Neuronal stem cell (in vitro differentiated cells): ENCODE data around the gene MAPK7.

Experiments
- DNase-seq: peaks from one replicate; pipeline ENCODE4 v3.0.0-alpha.2; 2013; ENCODE audit warnings: low spot score
- H2AFZ ChIP-seq: one replicate; pipeline ENCODE4 v1.6.1; 2013; ENCODE audit warnings: mild to moderate bottlenecking, low read length, inconsistent platforms
- H2AK5ac ChIP-seq: 2 replicates; pipeline ENCODE4 v1.6.1; 2013; ENCODE audit warnings: low read depth, mild to moderate bottlenecking, inconsistent platforms, low read length, moderate library complexity, mixed read lengths
- H2BK120ac ChIP-seq: 2 replicates; pipeline ENCODE4 v1.6.1; 2013; ENCODE audit warnings: low read depth, mild to moderate bottlenecking, inconsistent platforms, low read length, moderate library complexity, mixed read lengths
- H2BK12ac ChIP-seq: one replicate; pipeline ENCODE4 v1.6.1; 2013; ENCODE audit warnings: low read length, inconsistent platforms
- H2BK15ac ChIP-seq: 2 replicates; pipeline ENCODE4 v1.6.1; 2013; ENCODE audit warnings: mild to moderate bottlenecking, low read length, inconsistent platforms, mixed read lengths
- H2BK5ac ChIP-seq: one replicate; pipeline ENCODE4 v1.6.1; 2013; ENCODE audit warnings: inconsistent platforms, mild to moderate bottlenecking, low read length, moderate library complexity
- H3K14ac ChIP-seq: one replicate; pipeline ENCODE4 v1.6.1; 2013; ENCODE audit warnings: low read length, inconsistent platforms
- H3K18ac ChIP-seq: 2 replicates; pipeline ENCODE4 v1.6.1; 2013; ENCODE audit warnings: low read length, inconsistent platforms
- H3K23ac ChIP-seq: 2 replicates; pipeline ENCODE4 v1.6.1; 2013; ENCODE audit warnings: low read depth, mild to moderate bottlenecking, mixed read lengths, low read length, inconsistent platforms; ENCODE audit not compliant: poor library complexity
- H3K27ac ChIP-seq: replicated peaks from 3 replicates; pipeline ENCODE4 v1.5.1; 2013; ENCODE audit warnings: low read length, inconsistent platforms
- H3K27me3 ChIP-seq, 3 experiments: 2 replicates each; pipeline ENCODE4 v1.6.1; 2013; ENCODE audit warnings: low read length in 3 of 3, mild to moderate bottlenecking in 2 of 3, inconsistent platforms in 1 of 3, low read depth in 1 of 3, mixed read lengths in 1 of 3, moderate library complexity in 1 of 3; ENCODE audit not compliant: control insufficient read depth in 3 of 3, insufficient read depth in 3 of 3
- H3K36me3 ChIP-seq, 2 donors: replicated peaks in 1 of 2; 2 replicates each; pipeline ENCODE4 v1.6.1; 2013; ENCODE audit warnings: low read length in 2 of 2; ENCODE audit not compliant: control insufficient read depth in 2 of 2, insufficient read depth in 2 of 2
- H3K4ac ChIP-seq: 2 replicates; pipeline ENCODE4 v1.6.1; 2013; ENCODE audit warnings: inconsistent platforms, mild to moderate bottlenecking, low read length, moderate library complexity
- H3K4me1 ChIP-seq, 2 donors: 1 replicate in 1 of 2; 2 replicates in 1 of 2; pipeline ENCODE4 v1.6.1; 2013; ENCODE audit warnings: low read length in 2 of 2, low read depth in 1 of 2; ENCODE audit not compliant: control insufficient read depth in 2 of 2, insufficient read depth in 1 of 2
- H3K4me2 ChIP-seq: one replicate; pipeline ENCODE4 v1.6.1; 2013; ENCODE audit warnings: mild to moderate bottlenecking, low read length, inconsistent platforms; ENCODE audit not compliant: insufficient read depth, poor library complexity, severe bottlenecking
- H3K4me3 ChIP-seq, 2 donors: 2 replicates each; pipeline ENCODE4 v1.5.1; 2013; ENCODE audit warnings: low read length in 2 of 2, mild to moderate bottlenecking in 2 of 2, inconsistent platforms in 1 of 2, moderate library complexity in 1 of 2
- H3K79me1 ChIP-seq: one replicate; pipeline ENCODE4 v1.6.1; 2013; ENCODE audit warnings: low read depth, mild to moderate bottlenecking, inconsistent platforms, low read length, moderate library complexity
- H3K9ac ChIP-seq: one replicate; pipeline ENCODE4 v1.6.1; 2013; ENCODE audit warnings: mild to moderate bottlenecking, low read depth, low read length, inconsistent platforms; ENCODE audit not compliant: poor library complexity
- H3K9me3 ChIP-seq, 2 donors: replicated peaks in 1 of 2; 2 replicates each; pipeline versions ENCODE3 to v1.6.1; 2013; ENCODE audit warnings: low read length in 2 of 2, mild to moderate bottlenecking in 2 of 2, inconsistent platforms in 1 of 2, low read depth in 1 of 2, mixed read lengths in 1 of 2, moderate library complexity in 1 of 2; ENCODE audit not compliant: control insufficient read depth in 2 of 2, insufficient read depth in 1 of 2
- H4K8ac ChIP-seq: one replicate; pipeline ENCODE4 v1.6.1; 2013; ENCODE audit warnings: low read depth, mild to moderate bottlenecking, inconsistent platforms, low read length, moderate library complexity
- H4K91ac ChIP-seq: one replicate; pipeline ENCODE4 v1.6.1; 2013; ENCODE audit warnings: low read length, low read depth, mild to moderate bottlenecking, inconsistent platforms; ENCODE audit not compliant: poor library complexity
- WGBS, 2 donors: extraction: QIAGEN DNeasy Blood & Tissue Kit; methylation state at CpG; one replicate each; pipeline ENCODE4 v1.1.7; 2013; ENCODE audit warnings: missing lambda C conversion rate in 2 of 2, mixed read lengths in 1 of 2; ENCODE audit not compliant: insufficient read length in 2 of 2, insufficient replicate concordance in 1 of 2; ENCODE audit errors: extremely low coverage in 2 of 2; 5-methylcytosine and 5-hydroxymethylcytosine counted together

The MAPK7 gene

GRCh38 chr17:19421219-19421618, 42.9 kb downstream of the MAPK7 start:
- H3K4ac ChIP-seq: no peak overlapping the region
- no peak overlapping the region for H2BK15ac ChIP-seq
- no peaks in the 10 kb centered on the region for H3K4me1 ChIP-seq
- H3K79me1 ChIP-seq: no peaks in the 10 kb centered on the region
- no peak overlapping the region for H3K9ac ChIP-seq
- no peak overlapping the region for H4K8ac ChIP-seq
- H3K27ac ChIP-seq: no peak overlapping the region
- no peaks in the 10 kb centered on the region for H3K36me3 ChIP-seq
- no peak overlapping the region for H2BK5ac ChIP-seq
- H2AFZ ChIP-seq: no peak overlapping the region
- H3K4me3 ChIP-seq: no peak overlapping the region
- peaks cover 0 to 26% (median 0%) of the 10 kb centered on the region in 3 experiments for H3K27me3 ChIP-seq
- no peak overlapping the region for H3K4me2 ChIP-seq
- H3K14ac ChIP-seq: no peak overlapping the region
- no peak overlapping the region for H3K18ac ChIP-seq
- no CpG with 5 or more reads among the region's 4 CpGs for WGBS, 2 donors
- no peak overlapping the region for H2BK120ac ChIP-seq
- no peak overlapping the region for H2BK12ac ChIP-seq
- H3K23ac ChIP-seq: no peak overlapping the region
- H2AK5ac ChIP-seq: no peak overlapping the region
- no peaks in the 10 kb centered on the region for H3K9me3 ChIP-seq
- DNase-seq: no peak
- H4K91ac ChIP-seq: no peak overlapping the region

- H2BK12ac ChIP-seq: no peak overlapping the region
- H3K9ac ChIP-seq: no peak overlapping the region
- H3K18ac ChIP-seq: no peak overlapping the region
- no peaks in the 10 kb centered on the region for H3K9me3 ChIP-seq
- H3K4me2 ChIP-seq: no peak overlapping the region
- no peak overlapping the region for H3K27ac ChIP-seq
- H2BK15ac ChIP-seq: no peak overlapping the region
- H4K8ac ChIP-seq: no peak overlapping the region
- H3K14ac ChIP-seq: no peak overlapping the region
- no peak overlapping the region for H2AK5ac ChIP-seq
- no peak overlapping the region for H2AFZ ChIP-seq
- H2BK120ac ChIP-seq: no peak overlapping the region
- H3K4me1 ChIP-seq: no peaks in the 10 kb centered on the region
- H4K91ac ChIP-seq: no peak overlapping the region
- H3K4ac ChIP-seq: no peak overlapping the region
- H3K4me3 ChIP-seq: no peak overlapping the region
- H3K27me3 ChIP-seq: peaks cover 0 to 20% (median 0%) of the 10 kb centered on the region in 3 experiments
- no CpG with 5 or more reads among the region's 6 CpGs for WGBS, 2 donors
- no peak overlapping the region for H2BK5ac ChIP-seq
- no peak overlapping the region for H3K23ac ChIP-seq
- H3K79me1 ChIP-seq: no peaks in the 10 kb centered on the region
- no peaks in the 10 kb centered on the region for H3K36me3 ChIP-seq
- DNase-seq: no peak
Measured at GRCh38 chr17:19421926-19422325, 43.6 kb downstream of the MAPK7 start.

GRCh38 chr17:19424934-19425868, 46.9 kb downstream of the MAPK7 start:
- H3K4me3 ChIP-seq: no peak overlapping the region
- peaks cover 0 to 3% (median 0%) of the 10 kb centered on the region in 3 experiments for H3K27me3 ChIP-seq

GRCh38 chr17:19426631-19427030, 48.3 kb downstream of the MAPK7 start:
- Histone ChIP-seq H2AFZ (no peak overlapping the region), H2BK120ac (no peak overlapping the region), H3K4ac (no peak overlapping the region), H3K27me3 (no peaks in the 10 kb centered on the region), H3K4me3 (no peak overlapping the region), H4K8ac (no peak overlapping the region), H3K18ac (no peak overlapping the region), H3K27ac (no peak overlapping the region), H3K4me2 (no peak overlapping the region), H3K79me1 (no peaks in the 10 kb centered on the region), H2BK5ac (no peak overlapping the region), H3K14ac (no peak overlapping the region), H2AK5ac (no peak overlapping the region), H3K4me1 (peaks cover 0 to 2% of the 10 kb centered on the region in 2 donors), H3K23ac (no peak overlapping the region), H2BK15ac (no peak overlapping the region), H3K9ac (no peak overlapping the region), H3K9me3 (no peaks in the 10 kb centered on the region), H3K36me3 (no peaks in the 10 kb centered on the region), H4K91ac (no peak overlapping the region), H2BK12ac (no peak overlapping the region)
- no CpG with 5 or more reads among the region's 5 CpGs for WGBS, 2 donors
- DNase-seq: no peak

More at GRCh38 chr17:19424934-19425868, 46.9 kb downstream of the MAPK7 start:
- WGBS, 2 donors: no CpG with 5 or more reads among the region's 8 CpGs
- H3K4me2 ChIP-seq: no peak overlapping the region
- no peak overlapping the region for H4K91ac ChIP-seq
- no peak overlapping the region for H2AFZ ChIP-seq
- H3K36me3 ChIP-seq: no peaks in the 10 kb centered on the region
- DNase-seq: no peak
- H4K8ac ChIP-seq: no peak overlapping the region
- H3K4me1 ChIP-seq: peaks cover 0 to 2% of the 10 kb centered on the region in 2 donors
- no peak overlapping the region for H3K4ac ChIP-seq
- no peak overlapping the region for H2BK120ac ChIP-seq
- H3K18ac ChIP-seq: no peak overlapping the region
- no peak overlapping the region for H3K23ac ChIP-seq
- no peak overlapping the region for H2AK5ac ChIP-seq
- H3K79me1 ChIP-seq: no peaks in the 10 kb centered on the region
- H3K9me3 ChIP-seq: no peaks in the 10 kb centered on the region
- no peak overlapping the region for H3K14ac ChIP-seq
- no peak overlapping the region for H2BK5ac ChIP-seq
- no peak overlapping the region for H3K27ac ChIP-seq
- no peak overlapping the region for H2BK12ac ChIP-seq
- no peak overlapping the region for H2BK15ac ChIP-seq
- no peak overlapping the region for H3K9ac ChIP-seq
